Activated naive CD4-positive, alpha-beta T cell treated with anti-CD3 and anti-CD28 coated beads, Interleukin-2, amount 50 U/mL, for 72 hours (primary cell): ENCODE data around the gene UQCRHL. TPM values are rescaled to one million over a fixed set of nuclear protein-coding genes. Genes with fewer than 3 reads are reported as not detected.

ENCODE experiments used
- ATAC-seq, 2 donors: fragments of 150-1000 bp; cut with Tn5 transposase; 2 replicates each; pipeline ENCODE4 v1.10.0; 2021; ENCODE audit warnings: mild to moderate bottlenecking in 2 of 2, moderate library complexity in 2 of 2
- DNase-seq, 2 donors: peaks; one replicate each; pipeline ENCODE4 v3.0.0; 2021 to 2022; ENCODE audit warnings: low spot score in 2 of 2
- H3K27ac Mint-ChIP-seq, 2 donors: one replicate each; pipeline ENCODE4 v1.8.0; 2022; ENCODE audit warnings: mild to moderate bottlenecking in 2 of 2, mixed read lengths in 2 of 2
- H3K36me3 Mint-ChIP-seq, 2 donors: one replicate each; pipeline ENCODE4 v1.8.0; 2022; ENCODE audit warnings: mixed read lengths in 2 of 2
- H3K9me3 Mint-ChIP-seq, 2 donors: one replicate each; pipeline ENCODE4 v1.8.0; 2022; ENCODE audit warnings: mixed read lengths in 2 of 2
- total RNA-seq, 2 donors: library from RNA; stranded (reverse); gene quantifications; one replicate each; pipeline ENCODE4 v1.2.3, GENCODE V29; 2022

Gene UQCRHL
- total RNA-seq, 2 donors from 2014 or later, result 2.2 to 2.5 TPM

DNA sequence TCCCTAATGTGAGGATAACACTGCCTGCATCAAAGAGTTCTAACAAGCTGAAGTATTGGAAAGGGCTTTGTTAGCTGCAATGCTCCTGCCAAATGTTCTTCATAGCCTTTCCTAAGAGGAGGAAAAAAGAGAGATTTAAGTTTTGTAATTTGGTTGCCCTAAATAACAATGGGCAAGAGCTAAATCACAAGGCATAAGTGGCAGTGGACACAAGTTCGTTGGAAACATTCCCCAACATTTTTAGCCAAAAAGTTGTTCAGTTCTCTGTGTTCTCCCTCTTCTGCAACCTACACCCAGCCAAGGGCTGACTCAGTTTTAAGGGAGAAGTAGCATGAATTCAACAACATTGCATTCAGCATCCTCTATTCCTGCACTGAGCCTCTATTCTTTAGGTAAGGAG lies 2.6 kb upstream of the UQCRHL start:
- DNase-seq (no peak), ATAC-seq (no peak)
- Mint-ChIP-seq H3K27ac (no peak overlapping the region), H3K36me3 (no peaks in the 10 kb centered on the region), H3K9me3 (no peaks in the 10 kb centered on the region)

- no peak for DNase-seq
- no peaks in the 10 kb centered on the region for H3K9me3 Mint-ChIP-seq
- no peak overlapping the region for H3K27ac Mint-ChIP-seq
- ATAC-seq, result no peak
- no peaks in the 10 kb centered on the region for H3K36me3 Mint-ChIP-seq
Measured at GRCh38 chr1:15808955-15809354, 1.5 kb upstream of the UQCRHL start.

GRCh38 chr1:15807121-15807520 lies 328 bp downstream of the UQCRHL start:
- DNase-seq (no peak), ATAC-seq (no peak)
- Mint-ChIP-seq H3K27ac (no peak overlapping the region), H3K36me3 (no peaks in the 10 kb centered on the region), H3K9me3 (no peaks in the 10 kb centered on the region)

DNA sequence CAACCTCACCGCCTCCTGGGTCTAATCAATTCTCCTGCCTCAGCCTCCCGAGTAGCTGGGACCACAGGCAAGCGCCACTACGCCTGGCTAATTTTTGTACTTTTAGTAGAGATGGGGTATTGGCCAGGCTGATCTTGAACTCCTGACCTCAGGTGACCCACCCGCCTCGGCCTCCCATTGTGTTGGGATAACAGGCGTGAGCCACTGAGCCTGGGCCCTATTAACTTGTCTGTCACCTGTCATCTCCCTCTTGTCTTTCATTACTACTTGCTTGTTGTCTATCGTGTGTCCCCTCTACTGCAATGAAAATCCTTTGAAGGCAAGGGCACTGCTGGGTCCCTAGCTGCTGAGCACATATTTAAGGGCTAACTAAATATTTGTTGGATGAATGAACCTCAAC lies 3.4 kb downstream of the UQCRHL start:
- Mint-ChIP-seq H3K9me3 (no peaks in the 10 kb centered on the region), H3K27ac (no peak overlapping the region), H3K36me3 (no peaks in the 10 kb centered on the region)
- DNase-seq (no peak), ATAC-seq (no peak)

GRCh38 chr1:15803380-15803779 lies 4.1 kb downstream of the UQCRHL start:
- H3K9me3 Mint-ChIP-seq, result no peaks in the 10 kb centered on the region
- peak in 1 of 2 donors; percentile 57 for ATAC-seq
- H3K27ac Mint-ChIP-seq, result no peak overlapping the region
- H3K36me3 Mint-ChIP-seq, result no peaks in the 10 kb centered on the region
- DNase-seq, result no peak

DNA sequence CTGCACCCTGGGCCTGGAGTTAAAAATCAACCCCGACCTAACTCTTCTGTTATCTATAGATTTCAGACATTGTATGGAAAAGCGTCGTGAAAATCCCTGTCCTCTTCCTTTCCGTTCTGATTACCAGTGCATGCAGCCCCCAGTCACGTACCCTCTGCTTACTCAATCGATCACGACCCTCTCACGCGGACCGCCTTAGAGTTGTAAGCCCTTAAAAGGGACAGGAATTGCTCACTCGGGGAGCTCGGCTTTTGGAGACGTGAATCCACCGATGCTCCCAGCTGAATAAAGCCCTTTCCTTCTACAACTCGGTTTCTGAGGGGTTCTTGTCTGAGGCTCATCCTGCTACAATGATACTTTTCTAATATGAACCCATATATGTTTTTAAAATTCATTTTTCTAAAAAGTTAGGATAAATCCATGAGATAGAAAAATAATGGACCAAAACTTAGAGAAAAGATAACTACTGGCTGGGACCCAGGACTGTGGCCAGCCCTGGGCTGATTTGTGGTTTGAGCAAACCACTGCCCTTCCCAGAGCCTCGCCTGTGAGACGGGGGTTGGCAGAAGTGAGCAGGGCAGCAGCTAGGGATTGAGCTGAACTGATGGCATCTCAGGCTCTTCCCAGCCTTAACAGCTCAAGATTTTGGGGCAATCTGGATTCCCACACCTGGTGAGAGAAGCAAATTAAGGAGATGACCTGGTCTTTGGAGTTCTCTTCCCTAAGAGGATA lies 5.0 kb downstream of the UQCRHL start:
- ATAC-seq, result no peak
- Mint-ChIP-seq H3K27ac (no peak overlapping the region), H3K36me3 (no peaks in the 10 kb centered on the region), H3K9me3 (no peaks in the 10 kb centered on the region)
- DNase-seq, result no peak

- H3K36me3 Mint-ChIP-seq, result no peaks in the 10 kb centered on the region
- no peak for ATAC-seq
- H3K27ac Mint-ChIP-seq, result no peak overlapping the region
- DNase-seq, result no peak
- no peaks in the 10 kb centered on the region for H3K9me3 Mint-ChIP-seq
Measured at GRCh38 chr1:15799928-15800835, 7.3 kb downstream of the UQCRHL start.

- H3K9me3 Mint-ChIP-seq, result no peaks in the 10 kb centered on the region
Measured at GRCh38 chr1:15799004-15799867, 8.2 kb downstream of the UQCRHL start.

DNA sequence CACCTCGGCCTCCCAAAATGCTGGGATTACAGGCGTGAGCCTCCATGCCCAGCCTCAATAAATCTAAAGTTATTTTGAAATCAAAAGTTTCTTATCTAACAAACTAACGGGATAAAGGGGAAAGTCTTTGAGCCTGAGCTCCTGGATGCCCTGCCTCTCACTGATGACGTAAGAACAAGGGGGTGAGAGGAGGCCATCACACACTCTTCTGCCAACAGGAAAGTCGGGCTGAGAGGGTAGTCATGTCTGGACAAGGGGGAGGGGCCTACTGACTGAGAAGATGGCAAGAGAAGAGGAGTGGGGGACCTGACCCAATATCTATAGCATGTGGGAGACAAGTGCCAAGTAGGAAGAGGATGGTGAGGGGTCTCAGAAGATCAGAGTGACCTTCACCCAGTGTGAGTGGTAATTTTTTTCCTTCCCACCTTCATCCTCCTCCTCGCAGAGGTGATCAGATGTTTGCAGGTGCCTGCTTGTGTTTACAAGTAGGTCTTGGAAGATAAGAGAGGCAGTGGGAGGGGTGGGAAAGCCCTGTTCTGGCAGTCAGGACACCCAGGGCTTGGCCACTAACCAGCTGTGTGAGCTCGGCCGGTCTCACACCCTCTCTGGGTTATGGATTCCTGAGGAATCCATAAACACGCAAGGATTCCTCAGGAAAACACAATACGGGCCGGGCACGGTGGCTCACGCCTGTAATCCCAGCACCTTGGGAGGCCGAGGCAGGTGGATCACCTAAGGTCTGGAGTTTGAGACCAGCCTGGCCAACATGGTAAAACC lies 9.6 kb downstream of the UQCRHL start:
- no peaks in the 10 kb centered on the region for H3K9me3 Mint-ChIP-seq
- ATAC-seq, result no peak
- no peaks in the 10 kb centered on the region for H3K36me3 Mint-ChIP-seq
- no peak for DNase-seq
- H3K27ac Mint-ChIP-seq, result peak overlapping the region in 1 of 2 donors; percentile 44

More at GRCh38 chr1:15799004-15799867, 8.2 kb downstream of the UQCRHL start:
- DNase-seq (no peak), ATAC-seq (peak; percentile 58 to 62)
- Mint-ChIP-seq H3K27ac (no peak overlapping the region), H3K36me3 (no peaks in the 10 kb centered on the region)

GRCh38 chr1:15796086-15796462 lies 11.4 kb downstream of the UQCRHL start:
- H3K9me3 Mint-ChIP-seq, result no peaks in the 10 kb centered on the region
- no peaks in the 10 kb centered on the region for H3K36me3 Mint-ChIP-seq
- DNase-seq (no peak), ATAC-seq (no peak)
- H3K27ac Mint-ChIP-seq, result no peak overlapping the region

DNA sequence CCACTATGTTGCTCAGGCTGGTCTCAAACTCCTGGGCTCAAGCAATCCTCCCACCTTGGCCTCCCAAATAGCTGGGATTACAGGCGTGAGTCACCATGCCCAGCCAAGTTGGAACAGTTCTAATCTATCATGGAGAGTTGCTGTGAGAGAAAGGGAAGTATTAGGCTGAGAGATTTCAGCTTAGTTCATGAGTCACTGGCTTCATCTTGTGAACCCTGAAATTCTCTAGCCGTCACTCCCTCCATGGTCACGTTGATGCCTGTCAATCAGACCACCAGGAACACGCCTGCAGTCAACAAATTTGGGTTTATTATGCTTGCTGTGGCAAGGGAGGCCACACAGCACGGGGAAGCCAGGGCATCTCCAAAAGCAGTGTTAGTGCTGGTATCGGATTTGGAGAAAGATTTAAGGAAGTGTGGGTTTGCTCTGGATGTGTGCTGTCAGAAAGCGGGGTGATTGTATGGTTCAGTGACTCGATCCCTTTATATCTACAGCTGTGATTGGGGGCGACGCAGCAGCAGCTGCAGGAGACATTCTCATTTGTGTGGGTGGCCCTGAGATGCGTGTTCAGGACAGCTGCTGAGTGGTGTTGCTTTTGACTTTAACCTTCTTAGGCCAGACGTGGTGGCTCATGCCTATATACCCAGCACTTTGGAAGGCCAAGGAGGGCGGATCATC lies 18.7 kb downstream of the UQCRHL start:
- ATAC-seq (no peak), DNase-seq (no peak)
- Mint-ChIP-seq H3K9me3 (no peaks in the 10 kb centered on the region), H3K36me3 (no peaks in the 10 kb centered on the region), H3K27ac (peak overlapping the region in 1 of 2 donors; percentile 77)

DNA sequence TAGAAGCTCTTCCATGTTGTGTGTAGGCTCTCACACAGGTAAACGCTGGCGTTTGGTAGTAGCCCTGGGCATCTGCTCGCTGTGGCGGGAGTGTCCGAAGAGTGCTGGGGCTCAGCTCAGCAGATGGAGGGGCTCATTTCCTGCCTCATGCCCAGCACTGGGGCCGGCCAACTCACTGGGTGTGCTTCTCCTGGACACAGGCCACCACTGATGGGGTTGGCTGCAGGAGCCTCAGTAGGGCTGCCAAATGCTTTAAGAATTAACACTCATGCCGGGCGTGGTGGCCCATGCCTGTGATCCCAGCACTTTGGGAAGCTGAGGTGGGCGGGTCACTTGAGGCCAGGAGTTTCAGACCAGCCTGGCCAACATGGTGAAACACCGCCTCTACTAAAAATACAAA lies 20.9 kb downstream of the UQCRHL start:
- ATAC-seq, result no peak
- DNase-seq, result no peak
- Mint-ChIP-seq H3K9me3 (no peaks in the 10 kb centered on the region), H3K36me3 (no peaks in the 10 kb centered on the region), H3K27ac (no peak overlapping the region)

DNA sequence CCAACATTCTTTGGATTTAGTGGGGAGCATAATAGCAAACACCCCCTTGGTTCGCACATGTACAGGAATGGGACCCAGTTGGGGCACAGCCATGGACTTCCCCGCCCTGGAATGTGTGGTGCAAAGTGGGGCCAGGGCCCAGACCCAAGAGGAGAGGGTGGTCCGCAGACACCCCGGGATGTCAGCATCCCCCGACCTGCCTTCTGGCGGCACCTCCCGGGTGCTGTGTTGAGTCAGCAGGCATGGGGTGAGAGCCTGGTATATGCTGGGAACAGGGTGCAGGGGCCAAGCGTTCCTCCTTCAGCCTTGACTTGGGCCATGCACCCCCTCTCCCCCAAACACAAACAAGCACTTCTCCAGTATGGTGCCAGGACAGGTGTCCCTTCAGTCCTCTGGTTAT lies 21.8 kb downstream of the UQCRHL start:
- DNase-seq (no peak), ATAC-seq (no peak)
- Mint-ChIP-seq H3K9me3 (no peaks in the 10 kb centered on the region), H3K36me3 (no peaks in the 10 kb centered on the region), H3K27ac (no peak overlapping the region)

DNA sequence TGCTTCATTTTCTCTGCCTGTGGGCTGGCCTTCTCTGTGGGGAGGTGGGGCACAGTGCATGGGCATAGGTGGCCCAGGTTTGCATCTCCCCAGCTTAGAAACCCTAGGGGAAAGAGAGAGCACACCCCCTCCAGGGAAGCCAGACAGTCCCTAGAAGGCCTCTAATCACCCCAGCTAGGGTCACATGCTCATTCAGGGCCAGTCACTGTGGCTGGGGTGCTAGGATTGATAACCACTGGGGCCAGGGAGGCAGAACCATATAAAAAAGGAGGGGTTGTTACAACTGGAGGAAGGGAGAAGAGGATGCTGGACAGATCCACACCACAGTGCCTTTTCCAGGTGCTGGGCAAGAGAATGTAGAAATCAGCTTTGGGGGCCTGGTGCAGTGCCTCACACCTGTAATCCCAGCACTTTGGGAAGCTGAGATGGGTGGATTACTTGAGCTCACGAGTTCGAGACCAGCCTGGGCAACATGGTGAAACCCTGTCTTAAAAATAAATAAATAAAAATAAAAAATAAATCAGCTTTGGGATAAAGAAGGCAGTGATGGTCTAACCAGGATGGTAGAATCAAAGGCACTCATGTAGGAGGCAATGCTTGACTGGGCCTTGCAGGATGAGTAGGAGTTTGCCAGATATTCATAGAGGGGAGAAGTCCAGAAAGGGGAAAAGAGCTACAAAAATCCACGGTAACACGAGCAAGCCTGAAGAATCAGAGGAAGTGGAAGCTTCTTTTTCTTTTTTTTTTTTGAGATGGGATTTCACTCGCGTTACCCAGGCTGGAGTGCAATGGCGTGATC lies 29.3 kb downstream of the UQCRHL start:
- H3K27ac Mint-ChIP-seq, result no peak overlapping the region
- no peak for DNase-seq
- ATAC-seq, result no peak
- no peaks in the 10 kb centered on the region for H3K9me3 Mint-ChIP-seq
- H3K36me3 Mint-ChIP-seq, result no peaks in the 10 kb centered on the region

GRCh38 chr1:15775706-15776105 lies 31.7 kb downstream of the UQCRHL start:
- H3K36me3 Mint-ChIP-seq, result no peaks in the 10 kb centered on the region
- DNase-seq, result no peak
- no peak for ATAC-seq
- no peaks in the 10 kb centered on the region for H3K9me3 Mint-ChIP-seq
- no peak overlapping the region for H3K27ac Mint-ChIP-seq
